ENCODE results near the gene FAT2.
A peak's percentile ranks its signal among the peaks of the same experiment; 100 is the strongest.

FAT2 gene

DNA sequence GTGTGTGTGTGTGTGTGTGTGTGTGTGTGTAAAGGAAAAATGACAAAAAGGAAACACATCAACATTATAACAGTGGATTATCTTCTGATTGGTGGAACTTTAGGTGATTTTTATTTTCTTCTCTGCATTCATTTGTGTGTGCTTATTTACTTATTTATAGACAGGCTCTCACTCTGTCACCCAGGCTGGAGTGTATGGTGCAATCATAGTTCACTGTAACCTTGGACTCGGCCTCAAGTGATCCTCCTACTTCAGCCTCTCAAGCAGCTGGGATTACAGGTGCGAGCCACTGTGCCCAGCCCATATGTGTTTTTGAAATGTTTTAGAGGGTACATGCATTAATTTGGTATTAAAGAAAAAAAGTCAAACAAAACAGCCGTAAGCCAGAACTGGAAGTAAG, 39.1 kb downstream of the FAT2 start:
- in situ Hi-C loops (cut with HindIII; ENCODE audit: low pct_unique_long_range_greater_than_20kb, low sequenced_read_pairs), result no loop called here
- TF ChIP-seq JUND (IDR thresholded peaks at IDR 0.05; ENCODE audit: low read depth), result no peak
- DNase-seq (ENCODE audit: low read depth in 1 of 2, low spot score in 1 of 2), result no peak

DNA sequence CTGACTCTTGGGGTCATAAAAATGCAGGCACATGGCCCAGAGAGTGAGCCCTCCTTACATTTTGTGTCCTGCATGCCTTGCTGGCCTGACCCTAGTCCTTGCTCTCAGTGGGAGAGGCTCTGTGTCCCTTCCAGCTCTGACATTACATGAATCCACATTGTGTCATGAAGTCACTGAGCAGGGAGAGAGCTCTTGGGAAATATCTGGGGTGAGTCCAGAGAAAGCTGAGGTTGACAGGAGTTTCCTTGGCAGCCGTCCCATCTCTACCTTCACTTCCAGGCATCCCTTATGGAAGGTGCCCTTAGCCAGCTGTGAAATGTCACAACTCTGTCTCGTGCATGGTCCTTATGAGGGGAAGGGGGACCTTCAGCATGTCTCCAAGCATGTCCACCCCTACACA, 41.0 kb downstream of the FAT2 start:
- in situ Hi-C loops (cut with HindIII; ENCODE audit: low pct_unique_long_range_greater_than_20kb, low sequenced_read_pairs), result no loop called here
- peak in 1 of 2 experiments; percentile 47 for DNase-seq (ENCODE audit: low read depth in 1 of 2, low spot score in 1 of 2)
- TF ChIP-seq JUND (IDR thresholded peaks at IDR 0.05; ENCODE audit: low read depth), result no peak

DNA sequence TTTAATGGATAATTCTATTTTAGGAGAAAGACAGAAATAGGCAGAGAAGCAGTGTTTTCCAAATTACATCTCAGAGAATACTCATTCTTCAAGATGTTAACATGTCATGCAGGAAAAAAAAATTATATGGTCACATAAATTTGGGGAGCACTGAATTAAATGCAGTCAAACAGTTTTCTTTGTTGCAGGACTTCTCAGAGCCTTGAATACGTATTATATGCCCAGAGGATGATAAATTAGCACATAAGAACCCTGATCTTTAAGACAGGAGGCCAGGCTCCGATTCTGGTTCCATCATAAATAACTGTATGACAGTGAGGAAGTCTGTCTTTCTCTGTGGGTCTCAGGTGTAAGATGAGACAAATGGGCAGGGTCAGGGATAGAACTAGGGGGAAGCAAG, 41.4 kb downstream of the FAT2 start:
- in situ Hi-C loops (cut with HindIII; ENCODE audit: low pct_unique_long_range_greater_than_20kb, low sequenced_read_pairs), result no loop called here
- no peak for TF ChIP-seq JUND (IDR thresholded peaks at IDR 0.05; ENCODE audit: low read depth)
- no peak for DNase-seq (ENCODE audit: low read depth in 1 of 2, low spot score in 1 of 2)

DNA sequence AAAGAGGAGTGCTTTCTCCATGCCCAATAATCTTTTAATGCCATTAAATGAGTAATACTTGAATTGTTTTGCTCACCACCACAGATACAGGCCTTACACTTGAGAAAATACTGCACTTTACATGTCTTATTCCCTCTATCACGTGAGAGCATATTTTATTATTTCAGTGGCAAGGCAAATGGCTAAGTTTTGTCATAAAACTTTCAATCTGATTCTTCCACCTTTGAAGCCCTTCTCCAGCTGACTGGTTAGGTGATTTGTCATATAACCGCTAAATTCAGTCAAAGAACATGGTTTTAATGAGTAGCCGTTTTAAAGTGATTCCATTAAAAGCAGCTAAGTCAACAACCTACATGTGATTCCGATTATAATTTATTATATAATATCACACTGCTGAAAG, 43.8 kb downstream of the FAT2 start:
- in situ Hi-C loops (cut with HindIII; ENCODE audit: low pct_unique_long_range_greater_than_20kb, low sequenced_read_pairs), result no loop called here
- TF ChIP-seq JUND (IDR thresholded peaks at IDR 0.05; ENCODE audit: low read depth), result no peak
- no peak for DNase-seq (ENCODE audit: low read depth in 1 of 2, low spot score in 1 of 2)

DNA sequence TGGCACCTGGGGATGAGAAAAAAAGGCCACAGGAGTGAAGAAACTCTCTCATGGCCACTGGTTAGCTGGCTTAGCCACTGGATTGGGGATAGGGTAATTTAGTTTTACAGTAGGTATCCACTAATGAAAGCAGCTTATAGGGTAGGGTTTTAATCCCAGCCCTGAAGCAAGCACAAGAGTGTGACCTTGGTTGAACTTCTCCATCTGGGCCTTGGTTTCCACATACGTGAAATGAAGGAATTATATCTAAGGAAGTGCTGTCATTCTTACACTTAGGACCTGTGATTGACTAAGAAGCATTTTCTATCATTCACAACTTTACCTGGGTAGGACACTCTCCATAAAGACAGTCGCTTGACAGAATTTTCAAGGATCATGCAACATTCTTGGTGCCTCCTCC, 49.6 kb downstream of the FAT2 start:
- DNase-seq (ENCODE audit: low read depth in 1 of 2, low spot score in 1 of 2), result no peak
- no peak for TF ChIP-seq JUND (IDR thresholded peaks at IDR 0.05; ENCODE audit: low read depth)
- in situ Hi-C loops (cut with HindIII; ENCODE audit: low pct_unique_long_range_greater_than_20kb, low sequenced_read_pairs), result no loop called here

Measured in T47D (cell line).